NB4 (cell line): ENCODE measurements around the gene CARD6.

Experiments used
- DNase-seq: peaks from one replicate; pipeline ENCODE4 v3.0.0; 2010; ENCODE audit warnings: low read depth
- H3K4me3 ChIP-seq: one replicate; pipeline ENCODE4 v1.5.1; 2011; ENCODE audit warnings: mild to moderate bottlenecking, low read depth, low read length, moderate library complexity
- CTCF ChIP-seq: IDR thresholded peaks from one replicate; pipeline ENCODE4 v1.5.1; 2012; ENCODE audit warnings: low read depth, low read length
- MAX ChIP-seq: IDR thresholded peaks from 2 replicates; pipeline ENCODE4 v1.6.1; 2011; ENCODE audit warnings: low read depth, low read length
- MYC ChIP-seq: IDR thresholded peaks from 2 replicates; pipeline ENCODE4 v1.6.1; 2011; ENCODE audit warnings: low read depth, low read length
- POLR2A ChIP-seq: IDR thresholded peaks from 2 replicates; pipeline ENCODE4 v1.6.1; 2011; ENCODE audit warnings: mild to moderate bottlenecking; ENCODE audit not compliant: insufficient read length; ENCODE audit errors: extremely low read depth

Gene CARD6

GRCh38 chr5:40834391-40834848 is 6.7 kb upstream of the CARD6 start:
- no peak for TF ChIP-seq MYC
- no peak for TF ChIP-seq POLR2A
- no peak for TF ChIP-seq CTCF
- no peak for TF ChIP-seq MAX
- peak overlapping the region; percentile 87 for H3K4me3 ChIP-seq
- DNase-seq = peak; percentile 54

GRCh38 chr5:40834849-40835787 is 6.0 kb upstream of the CARD6 start, which contains the start of gene RPL37:
TSS of gene RPL37 (minus strand) at chr5:40835222. CDS start at chr5:40835185, 37 bp downstream.
- peak; percentile 99 for DNase-seq
- H3K4me3 ChIP-seq = peak within 1 kb of the TSS; percentile 87
- peak; percentile 92 for TF ChIP-seq MAX
- TF ChIP-seq POLR2A = peak; percentile 99
- TF ChIP-seq MYC = peak; percentile 98
- no peak for TF ChIP-seq CTCF

- H3K4me3 ChIP-seq = no peak overlapping the region
- DNase-seq = no peak
- TF ChIP-seq MYC (no peak), POLR2A (no peak), MAX (no peak), CTCF (no peak)
Observed at GRCh38 chr5:40838086-40838485, 3.1 kb upstream of the CARD6 start.

- DNase-seq = no peak
- TF ChIP-seq MAX = no peak
- TF ChIP-seq MYC = no peak
- peak overlapping the region; percentile 78 for H3K4me3 ChIP-seq
Observed at GRCh38 chr5:40842351-40842750, 1.2 kb downstream of the CARD6 start.

- DNase-seq = no peak
- TF ChIP-seq CTCF (no peak), MYC (no peak), MAX (no peak), POLR2A (no peak)
- no peak overlapping the region for H3K4me3 ChIP-seq
Observed at GRCh38 chr5:40844565-40844964, 3.4 kb downstream of the CARD6 start.

- no peak overlapping the region for H3K4me3 ChIP-seq
Observed at GRCh38 chr5:40846371-40846770, 5.2 kb downstream of the CARD6 start.

More at GRCh38 chr5:40846371-40846770, 5.2 kb downstream of the CARD6 start:
- no peak for TF ChIP-seq POLR2A
- no peak for TF ChIP-seq CTCF
- TF ChIP-seq MAX = no peak
- no peak for DNase-seq
